A549 (cell line): Measurements from ENCODE around the gene CFAP100. TPM values are rescaled to one million over a fixed set of nuclear protein-coding genes. Genes with fewer than 3 reads are reported as not detected.

Source experiments
- ATAC-seq, 2 experiments: fragments of 200-7000 bp in 1 of 2; fragments of >200 bp in 1 of 2; cut with Nextera tagmentation in 1 of 2; cut with Tn5 transposase in 1 of 2; 3 replicates each; pipeline versions ENCODE4 v1.8.0 to v1.9.1; 2018 to 2020; ENCODE audit warnings: mild to moderate bottlenecking in 1 of 2, moderate library complexity in 1 of 2
- CTCF ChIA-PET: fragments of 300-600 bp; sonication (Branson Sonifier 250); formaldehyde crosslinking; extraction: SDS; loops from one replicate; lab custom pipeline; 2021; ENCODE audit warnings: antibody characterized with exemption, inconsistent platforms; lab: Yijun Ruan, JAX
- POLR2A ChIA-PET: fragments of 350-600 bp; formaldehyde crosslinking; extraction: SDS; loops from one replicate; lab custom pipeline; 2021; ENCODE audit warnings: antibody characterized with exemption, inconsistent platforms; lab: Yijun Ruan, JAX
- DNase-seq, 2 experiments: peaks; one replicate each; pipeline versions ENCODE4 v3.0.0 to v3.0.0-alpha.2; 2011 to 2016; ENCODE audit warnings: low read depth in 1 of 2, low spot score in 1 of 2
- FAIRE-seq: peaks from 2 replicates; lab custom pipeline; 2011; peaks lifted over from hg19 to GRCh38; lab: Jason Lieb, UNC
- H3K27ac ChIP-seq, 2 experiments: fragments of >200 bp; sonication (Bioruptor Twin); formaldehyde crosslinking; 3 replicates each; pipeline ENCODE4 v1.5.1; 2016 to 2017
- H3K4me1 ChIP-seq: fragments of >200 bp; sonication (Bioruptor Twin); formaldehyde crosslinking; 3 replicates; pipeline ENCODE4 v1.6.1; 2016
- H3K4me2 ChIP-seq: fragments of >200 bp; sonication (Bioruptor Twin); formaldehyde crosslinking; 3 replicates; pipeline ENCODE4 v1.6.1; 2016
- H3K4me3 ChIP-seq: fragments of >200 bp; sonication (Bioruptor Twin); formaldehyde crosslinking; 3 replicates; pipeline ENCODE4 v1.5.1; 2016
- H3K9me3 ChIP-seq: fragments of >200 bp; sonication (Bioruptor Twin); formaldehyde crosslinking; 3 replicates; pipeline ENCODE4 v1.6.1; 2016
- BHLHE40 ChIP-seq: IDR thresholded peaks from 2 replicates; pipeline ENCODE4 v1.6.1; 2012; ENCODE audit warnings: low read depth, low read length, inconsistent platforms
- CBX2 ChIP-seq: fragments of 200-600 bp; sonication (generic); IDR thresholded peaks from 2 replicates; pipeline ENCODE4 v1.6.1; 2016; ENCODE audit warnings: low read depth, mild to moderate bottlenecking, borderline replicate concordance
- CEBPB ChIP-seq, 2 experiments: fragments of >200 bp in 1 of 2; sonication (Bioruptor Twin) in 1 of 2; formaldehyde crosslinking in 1 of 2; IDR thresholded peaks; 2 replicates each; pipeline ENCODE4 v1.6.1; 2012 to 2016
- CHD2 ChIP-seq: fragments of 150-350 bp; IDR thresholded peaks from 2 replicates; pipeline ENCODE4 v1.6.1; 2014; ENCODE audit warnings: low read length; ENCODE audit not compliant: partially characterized antibody
- CHD4 ChIP-seq: fragments of 200-600 bp; sonication (generic); IDR thresholded peaks from 2 replicates; pipeline ENCODE4 v1.6.1; 2016; ENCODE audit warnings: antibody characterized with exemption, mild to moderate bottlenecking, borderline replicate concordance
- EHF ChIP-seq: fragments of 250-450 bp; sonication (Bioruptor Pico); IDR thresholded peaks from 2 replicates; pipeline ENCODE4 v1.5.0; 2020; ENCODE audit warnings: mild to moderate bottlenecking
- EHMT2 ChIP-seq: fragments of 200-600 bp; sonication (generic); IDR thresholded peaks from 2 replicates; pipeline ENCODE4 v1.6.1; 2016; ENCODE audit warnings: antibody characterized with exemption, low read depth, mild to moderate bottlenecking, moderate library complexity
- ESRRA ChIP-seq: fragments of 150-350 bp; IDR thresholded peaks from 2 replicates; pipeline ENCODE4 v1.6.1; 2014; ENCODE audit warnings: mild to moderate bottlenecking, low read length, borderline replicate concordance
- FOSL2 ChIP-seq, 2 experiments: fragments of 450-650 bp in 1 of 2; fragments of >200 bp in 1 of 2; sonication (Bioruptor Twin) in 1 of 2; formaldehyde crosslinking; IDR thresholded peaks; 2 replicates each; pipeline versions ENCODE4 v1.5.0 to v1.6.1; 2016 to 2020; ENCODE audit warnings: mild to moderate bottlenecking in 1 of 2, moderate library complexity in 1 of 2
- FOXS1 ChIP-seq: fragments of 250-450 bp; sonication (Bioruptor Pico); IDR thresholded peaks from 2 replicates; pipeline ENCODE4 v1.5.0; 2020; ENCODE audit warnings: mild to moderate bottlenecking, moderate library complexity
- GATA3 ChIP-seq: IDR thresholded peaks from 2 replicates; pipeline ENCODE4 v1.6.1; 2012; ENCODE audit warnings: borderline replicate concordance
- HOXB13 ChIP-seq: fragments of 250-450 bp; sonication (Bioruptor Pico); IDR thresholded peaks from 2 replicates; pipeline ENCODE4 v1.5.0; 2020; ENCODE audit warnings: low read depth, mild to moderate bottlenecking, moderate library complexity
- JUN ChIP-seq, 2 experiments: fragments of >200 bp; sonication (Bioruptor Twin); formaldehyde crosslinking; IDR thresholded peaks; 2 replicates in 1 of 2; 3 replicates in 1 of 2; pipeline ENCODE4 v1.6.1; 2016 to 2017
- JUNB ChIP-seq: fragments of >200 bp; sonication (Bioruptor Twin); formaldehyde crosslinking; IDR thresholded peaks from 2 replicates; pipeline ENCODE4 v1.6.1; 2016
- KDM1A ChIP-seq: fragments of 200-600 bp; sonication (generic); IDR thresholded peaks from 2 replicates; pipeline ENCODE4 v1.6.1; 2016; ENCODE audit warnings: low read depth, mild to moderate bottlenecking
- MYC ChIP-seq: IDR thresholded peaks from 2 replicates; pipeline ENCODE4 v1.6.1; 2012; ENCODE audit warnings: mild to moderate bottlenecking, inconsistent platforms, low read length, improper control_type of control experiment, borderline replicate concordance
- NFE2L2 ChIP-seq: fragments of 150-350 bp; conservative IDR thresholded peaks from 2 replicates; pipeline ENCODE4 v1.6.1; 2014; ENCODE audit warnings: low read length
- NPAS2 ChIP-seq: fragments of 250-450 bp; sonication (Bioruptor Pico); IDR thresholded peaks from 2 replicates; pipeline ENCODE4 v1.8.0; 2022; ENCODE audit warnings: mild to moderate bottlenecking, moderate library complexity, borderline replicate concordance
- POLR2A ChIP-seq: IDR thresholded peaks from 2 replicates; pipeline ENCODE4 v1.6.1; 2012; ENCODE audit warnings: mild to moderate bottlenecking, low read length
- RAD21 ChIP-seq, 2 experiments: fragments of >200 bp in 1 of 2; sonication (Bioruptor Twin) in 1 of 2; formaldehyde crosslinking in 1 of 2; IDR thresholded peaks in 1 of 2; conservative IDR thresholded peaks in 1 of 2; 2 replicates in 1 of 2; 3 replicates in 1 of 2; pipeline ENCODE4 v1.6.1; 2012 to 2018; ENCODE audit warnings: inconsistent platforms in 1 of 2
- RCOR1 ChIP-seq: fragments of 150-350 bp; IDR thresholded peaks from 2 replicates; pipeline ENCODE4 v1.6.1; 2014; ENCODE audit warnings: antibody characterized with exemption, low read length, low read depth
- RFX5 ChIP-seq: fragments of 450-650 bp; IDR thresholded peaks from 2 replicates; pipeline ENCODE4 v1.7.1; 2014; ENCODE audit warnings: antibody characterized with exemption, mild to moderate bottlenecking, moderate library complexity
- SMC3 ChIP-seq: fragments of >200 bp; sonication (Bioruptor Twin); formaldehyde crosslinking; IDR thresholded peaks from 3 replicates; pipeline ENCODE4 v1.6.1; 2018; ENCODE audit warnings: inconsistent platforms
- ZC3H11A ChIP-seq: fragments of 450-650 bp; IDR thresholded peaks from 2 replicates; pipeline ENCODE4 v1.6.1; 2014; ENCODE audit warnings: antibody characterized with exemption, mild to moderate bottlenecking
- ZFP36 ChIP-seq: fragments of 450-650 bp; IDR thresholded peaks from 2 replicates; pipeline ENCODE4 v1.6.1; 2014; ENCODE audit warnings: borderline replicate concordance; ENCODE audit not compliant: partially characterized antibody
- ZSCAN20 ChIP-seq: fragments of 250-450 bp; sonication (Bioruptor Pico); IDR thresholded peaks from 2 replicates; pipeline ENCODE4 v1.8.0; 2022; ENCODE audit warnings: mild to moderate bottlenecking, moderate library complexity
- WGBS: methylation state at CpG from one replicate; pipeline ENCODE4 v1.1.6; 2017; ENCODE audit errors: missing lambda C conversion rate; 5-methylcytosine and 5-hydroxymethylcytosine counted together
- polyA minus RNA-seq: library from RNA; depleted of rRNA, polyadenylated mRNA; stranded (reverse); fragments of >200 nt; gene quantifications from 2 replicates; pipeline ENCODE4 v1.2.3, GENCODE V29; 2011; rRNA and poly(A)+ RNA removed
- polyA plus RNA-seq, 4 experiments: library from polyadenylated mRNA; depleted of rRNA in 3 of 4; stranded (reverse); fragments of >200 nt; fragmentation: RNase III in 1 of 4; extraction: RNeasy Plus Mini Kit Qiagen cat#74134 plus additional on column Dnase treatment in 1 of 4; gene quantifications; 2 replicates in 3 of 4; 3 replicates in 1 of 4; pipeline ENCODE4 v1.2.3, GENCODE V29; 2011 to 2017
- TF ChIP-seq, protein P1 (sequence below): IDR thresholded peaks from 2 replicates; pipeline ENCODE4 v1.6.1; 2012; ENCODE audit warnings: low read depth, borderline replicate concordance
- TF ChIP-seq, protein P2 (sequence below): fragments of >200 bp; sonication (Bioruptor Twin); formaldehyde crosslinking; IDR thresholded peaks from 3 replicates; pipeline ENCODE4 v1.5.1; 2016
- TF ChIP-seq, protein P3 (sequence below): fragments of 150-350 bp; IDR thresholded peaks from 2 replicates; pipeline ENCODE4 v1.6.1; 2014; ENCODE audit warnings: low read depth, mild to moderate bottlenecking, low read length
- TF ChIP-seq, protein P4 (sequence below): fragments of >200 bp; sonication (Bioruptor Twin); formaldehyde crosslinking; IDR thresholded peaks from 2 replicates; pipeline ENCODE4 v1.6.1; 2016

The CFAP100 gene
- polyA plus RNA-seq (2011; rRNA removed) (not detected in 2 replicates), polyA plus RNA-seq (2017; fragmentation: RNase III; extraction: RNeasy Plus Mini Kit Qiagen cat#74134 plus additional on column Dnase treatment) (not detected in 3 replicates), polyA minus RNA-seq (not detected in 2 replicates)
- polyA plus RNA-seq (2012; cell fraction: cytosol; rRNA removed): not detected in 2 replicates
- polyA plus RNA-seq (2012; cell fraction: nucleus; rRNA removed): not detected in 2 replicates

DNA sequence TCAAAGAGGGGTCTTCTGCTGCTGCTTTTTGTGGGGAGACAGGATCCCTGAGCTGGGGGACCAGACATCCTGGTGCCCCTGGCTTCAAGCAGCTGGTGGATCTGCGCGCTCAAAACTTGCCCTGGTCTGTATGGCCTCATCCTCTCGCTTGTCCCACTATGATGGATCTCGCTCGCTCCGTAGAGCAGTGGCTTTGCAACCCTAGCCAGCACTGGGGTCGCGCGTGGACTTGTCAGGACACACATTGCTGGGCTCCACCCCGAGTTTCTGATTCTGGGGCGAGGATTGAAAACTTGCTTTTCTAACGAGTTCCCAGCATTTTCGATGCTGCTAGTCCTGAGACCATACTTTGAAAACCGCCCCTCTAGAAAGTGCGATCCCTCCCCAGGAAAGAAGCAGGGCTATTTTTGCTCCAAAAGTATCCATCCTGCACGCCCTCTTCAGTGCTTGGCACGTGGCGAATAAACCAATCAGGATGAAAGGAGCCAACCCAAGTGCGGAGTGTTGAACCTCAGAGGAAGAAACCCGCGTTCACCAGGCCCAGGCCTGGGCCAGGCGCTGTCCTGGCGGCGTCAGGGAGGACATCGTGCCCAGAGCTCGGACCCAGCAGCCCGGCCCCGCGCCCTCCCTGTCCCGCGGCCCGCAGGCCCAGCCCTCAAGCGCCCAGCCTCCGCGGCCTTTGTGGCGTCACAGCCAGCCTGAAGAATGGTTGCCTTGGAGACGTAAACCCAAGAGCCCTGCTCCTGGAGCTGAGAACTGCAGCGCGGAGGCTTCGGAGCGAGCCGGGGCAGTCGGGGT lies at the start of gene CFAP100:
CFAP100 (plus strand) TSS at position 731 of the 798 bp plus-strand sequence. CDS start 1,092 bp downstream, outside the sequence.
- TF ChIP-seq, protein P1, sequence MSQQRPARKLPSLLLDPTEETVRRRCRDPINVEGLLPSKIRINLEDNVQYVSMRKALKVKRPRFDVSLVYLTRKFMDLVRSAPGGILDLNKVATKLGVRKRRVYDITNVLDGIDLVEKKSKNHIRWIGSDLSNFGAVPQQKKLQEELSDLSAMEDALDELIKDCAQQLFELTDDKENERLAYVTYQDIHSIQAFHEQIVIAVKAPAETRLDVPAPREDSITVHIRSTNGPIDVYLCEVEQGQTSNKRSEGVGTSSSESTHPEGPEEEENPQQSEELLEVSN: no peak
- no peak for TF ChIP-seq ZFP36
- TF ChIP-seq EHF (CRISPR knock-in tag): no peak
- no peak for TF ChIP-seq BHLHE40
- TF ChIP-seq MYC: no peak
- TF ChIP-seq, protein P2, sequence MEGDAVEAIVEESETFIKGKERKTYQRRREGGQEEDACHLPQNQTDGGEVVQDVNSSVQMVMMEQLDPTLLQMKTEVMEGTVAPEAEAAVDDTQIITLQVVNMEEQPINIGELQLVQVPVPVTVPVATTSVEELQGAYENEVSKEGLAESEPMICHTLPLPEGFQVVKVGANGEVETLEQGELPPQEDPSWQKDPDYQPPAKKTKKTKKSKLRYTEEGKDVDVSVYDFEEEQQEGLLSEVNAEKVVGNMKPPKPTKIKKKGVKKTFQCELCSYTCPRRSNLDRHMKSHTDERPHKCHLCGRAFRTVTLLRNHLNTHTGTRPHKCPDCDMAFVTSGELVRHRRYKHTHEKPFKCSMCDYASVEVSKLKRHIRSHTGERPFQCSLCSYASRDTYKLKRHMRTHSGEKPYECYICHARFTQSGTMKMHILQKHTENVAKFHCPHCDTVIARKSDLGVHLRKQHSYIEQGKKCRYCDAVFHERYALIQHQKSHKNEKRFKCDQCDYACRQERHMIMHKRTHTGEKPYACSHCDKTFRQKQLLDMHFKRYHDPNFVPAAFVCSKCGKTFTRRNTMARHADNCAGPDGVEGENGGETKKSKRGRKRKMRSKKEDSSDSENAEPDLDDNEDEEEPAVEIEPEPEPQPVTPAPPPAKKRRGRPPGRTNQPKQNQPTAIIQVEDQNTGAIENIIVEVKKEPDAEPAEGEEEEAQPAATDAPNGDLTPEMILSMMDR: no peak
- TF ChIP-seq HOXB13 (CRISPR knock-in tag): no peak
- TF ChIP-seq CHD2: no peak
- no peak for TF ChIP-seq KDM1A
- TF ChIP-seq GATA3: no peak
- TF ChIP-seq ZSCAN20 (CRISPR knock-in tag): no peak
- no peak for TF ChIP-seq NPAS2 (CRISPR knock-in tag)
- TF ChIP-seq NFE2L2: no peak
- TF ChIP-seq CBX2: no peak
- no peak for TF ChIP-seq POLR2A
- TF ChIP-seq EHMT2: no peak
- no peak for TF ChIP-seq FOXS1 (CRISPR knock-in tag)
- TF ChIP-seq, protein P3, sequence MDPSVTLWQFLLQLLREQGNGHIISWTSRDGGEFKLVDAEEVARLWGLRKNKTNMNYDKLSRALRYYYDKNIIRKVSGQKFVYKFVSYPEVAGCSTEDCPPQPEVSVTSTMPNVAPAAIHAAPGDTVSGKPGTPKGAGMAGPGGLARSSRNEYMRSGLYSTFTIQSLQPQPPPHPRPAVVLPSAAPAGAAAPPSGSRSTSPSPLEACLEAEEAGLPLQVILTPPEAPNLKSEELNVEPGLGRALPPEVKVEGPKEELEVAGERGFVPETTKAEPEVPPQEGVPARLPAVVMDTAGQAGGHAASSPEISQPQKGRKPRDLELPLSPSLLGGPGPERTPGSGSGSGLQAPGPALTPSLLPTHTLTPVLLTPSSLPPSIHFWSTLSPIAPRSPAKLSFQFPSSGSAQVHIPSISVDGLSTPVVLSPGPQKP: no peak
- TF ChIP-seq, all 56 proteins: peak for 0
- DNase-seq: no peak
- no peak within 1 kb of the TSS for H3K4me2 ChIP-seq
- no peaks in the 10 kb centered on the region for H3K4me1 ChIP-seq
- H3K4me3 ChIP-seq: no peak within 1 kb of the TSS
- CTCF ChIA-PET: interaction anchor here (11.1 kb wide), 1 partner anchor 262 kb away, joined by 110 read pairs; no protein-coding TSS in a partner anchor
- FAIRE-seq: no peak
- 70% methylated on average over 19 of the region's 43 CpGs for WGBS
- no peaks in the 10 kb centered on the region for H3K9me3 ChIP-seq
- POLR2A ChIA-PET: no interaction called here
- no peak for ATAC-seq
- H3K27ac ChIP-seq: no peak within 1 kb of the TSS

DNA sequence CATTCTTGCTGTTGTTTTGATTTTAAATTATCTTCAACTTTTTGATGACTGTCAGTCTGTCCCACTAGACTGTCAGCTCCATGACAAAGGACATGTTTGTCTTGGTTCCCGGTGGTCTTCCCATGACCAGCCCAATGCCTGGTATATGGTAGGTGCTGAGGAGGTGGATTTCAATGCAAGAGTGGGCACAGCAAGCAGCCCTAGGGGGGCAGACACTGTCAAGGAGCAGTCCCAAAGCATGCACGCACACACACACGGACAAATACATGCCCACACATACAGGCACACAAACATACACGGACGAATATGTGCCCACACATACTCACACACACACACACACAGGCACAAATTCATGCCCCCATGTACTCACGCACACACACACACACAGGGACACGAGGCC lies 49.5 kb upstream of the CFAP100 start:
- ChIA-PET POLR2A (no interaction called here), CTCF (no interaction called here)
- Histone ChIP-seq H3K4me2 (no peak overlapping the region), H3K4me3 (no peak overlapping the region), H3K9me3 (no peaks in the 10 kb centered on the region), H3K4me1 (no peaks in the 10 kb centered on the region), H3K27ac (no peak overlapping the region)
- WGBS: 64% methylated on average over 7 of the region's 7 CpGs
- DNase-seq (no peak), FAIRE-seq (no peak), ATAC-seq (no peak)
- no peak for TF ChIP-seq ESRRA
- no peak for TF ChIP-seq MYC
- TF ChIP-seq RFX5: no peak
- no peak for TF ChIP-seq RCOR1
- TF ChIP-seq KDM1A: no peak
- TF ChIP-seq SMC3: no peak
- no peak for TF ChIP-seq NPAS2 (CRISPR knock-in tag)
- TF ChIP-seq ZC3H11A: no peak
- no peak for TF ChIP-seq RAD21 (conservative IDR thresholded peaks at IDR 0.05 in 1 of 2, IDR thresholded peaks at IDR 0.05 in 1 of 2)
- TF ChIP-seq CEBPB (IDR thresholded peaks at IDR 0.05): no peak
- TF ChIP-seq CHD4: no peak
- no peak for TF ChIP-seq JUNB
- no peak for TF ChIP-seq ZSCAN20 (CRISPR knock-in tag)
- TF ChIP-seq FOSL2 (IDR thresholded peaks at IDR 0.05): no peak
- no peak for TF ChIP-seq FOSL2 (CRISPR knock-in tag; IDR thresholded peaks at IDR 0.05)
- TF ChIP-seq, protein P4, sequence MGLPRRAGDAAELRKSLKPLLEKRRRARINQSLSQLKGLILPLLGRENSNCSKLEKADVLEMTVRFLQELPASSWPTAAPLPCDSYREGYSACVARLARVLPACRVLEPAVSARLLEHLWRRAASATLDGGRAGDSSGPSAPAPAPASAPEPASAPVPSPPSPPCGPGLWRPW: no peak
- no peak for TF ChIP-seq JUN (IDR thresholded peaks at IDR 0.05)
